CD14-positive monocyte (primary cell): Measurements from ENCODE around the gene SDR39U1. TPM values are rescaled to one million over a fixed set of nuclear protein-coding genes. Genes with fewer than 3 reads are reported as not detected.
A peak's percentile ranks its signal among the peaks of the same experiment; 100 is the strongest.

Source experiments
- DNase-seq, 3 donors: peaks; one replicate each; pipeline ENCODE4 v3.0.0-alpha.2; 2011 to 2022
- H2AFZ ChIP-seq: 2 replicates; pipeline ENCODE4 v1.6.0; 2012; ENCODE audit warnings: mild to moderate bottlenecking, low read depth, low read length, inconsistent platforms; ENCODE audit not compliant: insufficient read depth, poor library complexity, severe bottlenecking
- H3K27ac ChIP-seq, 2 donors: 1 replicate in 1 of 2; 2 replicates in 1 of 2; pipeline ENCODE4 v1.5.1; 2012 to 2013; ENCODE audit warnings: low read length in 2 of 2, control low read depth in 1 of 2, inconsistent platforms in 1 of 2, low read depth in 1 of 2, mild to moderate bottlenecking in 1 of 2
- H3K27me3 ChIP-seq, 2 donors: one replicate each; pipeline versions ENCODE4 v1.6.0 to v1.6.1; 2011 to 2013; ENCODE audit warnings: low read length in 2 of 2; ENCODE audit not compliant: control insufficient read depth in 2 of 2, insufficient read depth in 2 of 2
- H3K36me3 ChIP-seq, 2 donors: replicated peaks in 1 of 2; 1 replicate in 1 of 2; 2 replicates in 1 of 2; pipeline versions ENCODE4 v1.5.1 to v1.6.1; 2012 to 2013; ENCODE audit warnings: low read length in 2 of 2, control low read depth in 1 of 2, inconsistent platforms in 1 of 2, mild to moderate bottlenecking in 1 of 2; ENCODE audit not compliant: insufficient read depth in 2 of 2, control insufficient read depth in 1 of 2
- H3K4me1 ChIP-seq, 2 donors: 1 replicate in 1 of 2; 2 replicates in 1 of 2; pipeline versions ENCODE4 v1.5.1 to v1.6.1; 2012 to 2013; ENCODE audit warnings: low read length in 2 of 2, control low read depth in 1 of 2, inconsistent platforms in 1 of 2, mild to moderate bottlenecking in 1 of 2, moderate library complexity in 1 of 2; ENCODE audit not compliant: insufficient read depth in 2 of 2, control insufficient read depth in 1 of 2
- H3K4me2 ChIP-seq: replicated peaks from 2 replicates; pipeline ENCODE3; 2012; ENCODE audit warnings: low read length, moderate library complexity, mild to moderate bottlenecking; ENCODE audit not compliant: poor library complexity, severe bottlenecking; ENCODE audit errors: extremely low read depth
- H3K4me3 ChIP-seq, 3 experiments: fragments of 200-600 bp in 1 of 3; sonication (generic) in 1 of 3; replicated peaks in 1 of 3; 1 replicate in 2 of 3; 2 replicates in 1 of 3; pipeline ENCODE4 v1.5.1; 2011 to 2013; ENCODE audit warnings: low read length in 3 of 3, mild to moderate bottlenecking in 3 of 3, control low read depth in 2 of 3, low read depth in 2 of 3, inconsistent platforms in 1 of 3, moderate library complexity in 1 of 3
- H3K79me2 ChIP-seq: 2 replicates; pipeline ENCODE4 v1.6.0; 2012; ENCODE audit warnings: mild to moderate bottlenecking, control low read depth, inconsistent platforms, low read length, moderate library complexity; ENCODE audit not compliant: insufficient read depth
- H3K9ac ChIP-seq: 2 replicates; pipeline ENCODE4 v1.6.0; 2017; ENCODE audit warnings: low read length, mild to moderate bottlenecking; ENCODE audit not compliant: insufficient read depth, poor library complexity, severe bottlenecking
- H3K9me3 ChIP-seq, 2 donors: replicated peaks in 1 of 2; 1 replicate in 1 of 2; 2 replicates in 1 of 2; pipeline versions ENCODE4 v1.5.1 to v1.6.1; 2012 to 2013; ENCODE audit warnings: low read length in 2 of 2, control low read depth in 1 of 2; ENCODE audit not compliant: control insufficient read depth in 1 of 2, insufficient read depth in 1 of 2
- H4K20me1 ChIP-seq: 2 replicates; pipeline ENCODE4 v1.6.0; 2012; ENCODE audit warnings: mild to moderate bottlenecking, low read length, control low read depth, moderate library complexity; ENCODE audit not compliant: insufficient read depth
- H3K27ac Mint-ChIP-seq, 7 donors: one replicate each; pipeline ENCODE4 v1.8.0; 2020; ENCODE audit warnings: mild to moderate bottlenecking in 7 of 7, mixed read lengths in 7 of 7, moderate library complexity in 6 of 7, inconsistent platforms in 2 of 7
- H3K27me3 Mint-ChIP-seq, 3 donors: one replicate each; pipeline ENCODE4 v1.8.0; 2021 to 2022; ENCODE audit warnings: low read depth in 3 of 3, mild to moderate bottlenecking in 3 of 3, mixed read lengths in 3 of 3, moderate library complexity in 3 of 3, inconsistent platforms in 1 of 3
- H3K36me3 Mint-ChIP-seq, 2 donors: one replicate each; pipeline ENCODE4 v1.8.0; 2020; ENCODE audit warnings: mixed read lengths in 2 of 2, inconsistent platforms in 1 of 2, mild to moderate bottlenecking in 1 of 2
- H3K4me1 Mint-ChIP-seq: one replicate; pipeline ENCODE4 v1.8.0; 2020; ENCODE audit warnings: mild to moderate bottlenecking, mixed read lengths
- H3K4me3 Mint-ChIP-seq, 2 donors: one replicate each; pipeline ENCODE4 v1.8.0; 2020; ENCODE audit warnings: mild to moderate bottlenecking in 2 of 2, mixed read lengths in 2 of 2, moderate library complexity in 1 of 2
- H3K9me3 Mint-ChIP-seq, 7 donors: one replicate each; pipeline ENCODE4 v1.8.0; 2020 to 2022; ENCODE audit warnings: mixed read lengths in 7 of 7, mild to moderate bottlenecking in 6 of 7, moderate library complexity in 6 of 7, inconsistent platforms in 2 of 7
- CTCF ChIP-seq: fragments of 200-600 bp; IDR thresholded peaks from one replicate; pipeline ENCODE4 v1.8.0; 2022; ENCODE audit warnings: antibody characterized with exemption, mild to moderate bottlenecking
- WGBS: methylation state at CpG from one replicate; pipeline ENCODE4 v1.1.5; 2013; ENCODE audit warnings: missing lambda C conversion rate; ENCODE audit not compliant: insufficient coverage; 5-methylcytosine and 5-hydroxymethylcytosine counted together
- intact Hi-C, 2 donors: fragments of 100-400 bp; cut with micrococcal nuclease; formaldehyde crosslinking; loops; one replicate each; pipeline versions ENCODE4 v1.15.0 to v1.15.1; 2023
- polyA plus RNA-seq, 3 donors: library from polyadenylated mRNA; depleted of rRNA in 1 of 3; unstranded in 2 of 3; stranded (reverse) in 1 of 3; fragments of 300-500 nt in 2 of 3; fragments of >200 nt in 1 of 3; fragmentation: Illumina TruSeq in 2 of 3; gene quantifications; 1 replicate in 2 of 3; 2 replicates in 1 of 3; pipeline ENCODE4 v1.2.3, GENCODE V29; 2012 to 2021

The SDR39U1 gene
- polyA plus RNA-seq, 3 donors, result 37.3 to 110 (median 39.2) TPM

DNA sequence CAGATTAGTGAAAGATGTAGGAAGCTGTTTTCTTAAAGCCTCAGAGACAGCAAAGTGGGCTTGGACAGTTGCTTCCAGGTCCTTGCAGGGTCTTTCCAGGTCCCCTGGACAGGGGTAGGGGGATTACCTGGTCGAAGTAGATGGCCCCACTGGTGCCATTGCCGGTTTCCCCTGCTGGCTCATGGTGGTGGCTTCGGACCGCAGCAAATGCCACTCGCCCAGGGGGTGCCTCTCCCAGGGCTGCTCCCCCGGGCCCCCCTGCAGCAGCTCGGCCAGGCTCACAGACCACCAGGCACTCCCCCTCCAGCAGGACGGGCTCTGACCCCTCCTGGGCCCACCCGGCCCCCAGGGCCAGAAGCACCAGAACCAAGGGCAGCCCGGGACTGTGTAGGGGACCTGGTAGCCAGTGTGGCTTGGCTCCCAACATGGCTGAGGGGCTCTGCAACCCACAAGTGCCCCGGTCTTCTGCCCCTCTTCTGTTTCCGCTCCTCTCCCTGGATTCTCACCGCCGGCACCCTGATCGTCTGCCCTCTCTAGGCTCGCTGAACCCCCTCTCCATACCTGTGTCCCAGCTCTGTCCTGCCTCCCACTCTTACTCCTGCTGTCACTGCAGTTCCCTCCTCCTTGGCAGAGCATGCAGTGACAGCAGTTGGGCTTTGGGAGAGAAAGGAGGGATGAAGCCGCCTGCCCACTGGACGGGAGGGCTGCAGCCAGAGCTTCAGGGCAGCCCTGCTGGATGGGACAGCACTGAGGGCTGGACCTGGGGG lies 13.8 kb downstream of the SDR39U1 start:
- H3K27me3 ChIP-seq, result no peaks in the 10 kb centered on the region
- WGBS, result 90% methylated on average over 15 of the region's 18 CpGs
- peak overlapping the region; percentile 81 to 100 for H3K27ac ChIP-seq
- H3K36me3 ChIP-seq, result peaks cover 20% of the 10 kb centered on the region in 2 donors
- peak overlapping the region in 1 of 3 experiments; percentile 91 for H3K4me3 ChIP-seq
- Mint-ChIP-seq H3K4me3 (peak overlapping the region; percentile 5 to 90), H3K4me1 (peaks cover 36% of the 10 kb centered on the region), H3K27ac (peak overlapping the region in 6 of 7 donors; percentile 96 to 98 (median 96)), H3K36me3 (peaks cover 21 to 29% of the 10 kb centered on the region in 2 donors), H3K9me3 (no peaks in the 10 kb centered on the region), H3K27me3 (peaks cover 5 to 9% (median 9%) of the 10 kb centered on the region in 3 donors)
- H3K9me3 ChIP-seq, result no peaks in the 10 kb centered on the region
- DNase-seq, result no peak
- peaks cover 32% of the 10 kb centered on the region for H4K20me1 ChIP-seq
- intact Hi-C loops, result no loop called here
- H2AFZ ChIP-seq, result peak overlapping the region; percentile 79
- peak overlapping the region; percentile 98 for H3K9ac ChIP-seq
- no peak for TF ChIP-seq CTCF
- peak overlapping the region; percentile 91 for H3K4me2 ChIP-seq
- peaks cover 27% of the 10 kb centered on the region for H3K79me2 ChIP-seq
- peaks cover 25 to 40% of the 10 kb centered on the region in 2 donors for H3K4me1 ChIP-seq

DNA sequence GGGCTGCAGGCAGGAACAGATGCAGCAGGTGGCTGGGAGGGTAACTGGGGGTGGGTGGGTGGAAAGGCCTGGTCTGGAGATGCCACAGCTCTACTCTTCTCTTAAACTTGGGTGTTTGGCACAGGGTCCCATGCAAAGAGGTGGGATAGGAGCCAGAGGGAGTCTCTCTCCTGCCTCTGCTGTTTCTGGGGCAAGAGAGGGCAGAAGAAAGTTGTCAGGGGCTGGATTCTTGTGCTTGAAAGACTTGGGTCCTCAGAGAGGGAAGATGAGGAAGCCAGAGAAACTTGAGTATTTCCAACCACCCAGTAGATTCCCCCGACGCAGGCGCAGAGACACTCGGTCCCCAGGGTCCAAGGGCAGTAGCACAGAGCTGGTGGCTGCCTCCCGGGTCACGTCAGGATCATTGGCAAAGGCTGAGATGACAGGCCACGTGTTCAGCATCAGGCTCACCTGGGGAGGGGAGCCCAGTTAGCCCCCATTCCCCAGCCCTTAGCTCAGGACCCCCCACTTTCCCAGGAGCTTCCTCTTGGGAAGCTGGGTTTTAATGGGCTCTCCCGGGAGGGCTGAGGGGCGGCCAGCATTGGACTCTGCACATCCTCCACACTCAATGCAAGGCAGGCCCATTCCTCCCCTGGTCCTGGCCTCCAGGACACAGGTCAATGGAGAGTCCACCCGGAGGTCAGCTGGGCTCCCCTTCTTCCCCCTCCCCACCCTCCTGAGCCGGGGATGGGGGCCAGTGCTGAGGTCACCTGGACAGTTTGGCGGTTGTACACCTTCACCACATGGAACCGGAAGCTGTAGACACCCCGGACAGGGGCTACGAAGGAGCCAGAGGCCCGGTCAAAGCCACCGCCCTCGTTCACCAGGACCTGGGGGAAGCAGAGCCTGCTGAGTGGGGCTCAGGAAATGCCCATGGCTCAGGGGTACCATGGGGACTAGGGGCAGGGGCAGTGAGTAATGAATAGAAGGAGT lies 14.8 kb downstream of the SDR39U1 start:
- Mint-ChIP-seq H3K27me3 (peaks cover 5 to 9% (median 9%) of the 10 kb centered on the region in 3 donors), H3K4me1 (peaks cover 34% of the 10 kb centered on the region), H3K27ac (no peak overlapping the region), H3K4me3 (no peak overlapping the region), H3K36me3 (peaks cover 12 to 19% of the 10 kb centered on the region in 2 donors), H3K9me3 (no peaks in the 10 kb centered on the region)
- intact Hi-C loops, result no loop called here
- Histone ChIP-seq H3K36me3 (peaks cover 10% of the 10 kb centered on the region in 2 donors), H3K4me2 (no peak overlapping the region), H3K9ac (no peak overlapping the region), H3K79me2 (peaks cover 27% of the 10 kb centered on the region), H3K4me3 (no peak overlapping the region), H3K9me3 (no peaks in the 10 kb centered on the region), H3K27ac (no peak overlapping the region), H3K4me1 (peaks cover 27 to 43% of the 10 kb centered on the region in 2 donors), H4K20me1 (peaks cover 25% of the 10 kb centered on the region), H3K27me3 (no peaks in the 10 kb centered on the region), H2AFZ (no peak overlapping the region)
- DNase-seq, result no peak
- WGBS, result 83% methylated on average over 11 of the region's 18 CpGs
- TF ChIP-seq CTCF, result no peak
